Ammon's horn (tissue), 1 donor: ENCODE results near the gene PIP5K1B.

Experiments
- DNase-seq: peaks from one replicate; pipeline ENCODE4 v3.0.0-alpha.2; 2016; ENCODE audit warnings: low spot score

PIP5K1B gene

DNA sequence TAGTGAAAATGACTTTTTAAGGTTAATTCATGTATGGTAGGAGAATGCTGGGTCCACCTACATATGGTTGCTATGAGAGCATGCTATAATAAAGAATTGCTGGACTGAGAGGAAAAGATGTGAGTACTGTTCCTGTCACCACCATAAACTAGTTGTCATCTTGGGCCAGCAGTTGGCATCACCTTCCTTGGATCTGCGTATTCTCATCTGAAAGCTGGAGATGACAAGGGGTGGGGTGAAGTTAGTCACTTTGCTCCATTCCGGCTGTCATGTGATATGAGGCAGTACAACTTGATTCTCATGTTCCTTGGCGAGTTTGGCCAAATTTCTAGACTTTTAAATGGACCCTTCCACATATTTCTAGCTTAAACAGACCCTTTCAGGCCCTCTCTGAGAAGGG is 33.3 kb downstream of the PIP5K1B start:
- no peak for DNase-seq

DNA sequence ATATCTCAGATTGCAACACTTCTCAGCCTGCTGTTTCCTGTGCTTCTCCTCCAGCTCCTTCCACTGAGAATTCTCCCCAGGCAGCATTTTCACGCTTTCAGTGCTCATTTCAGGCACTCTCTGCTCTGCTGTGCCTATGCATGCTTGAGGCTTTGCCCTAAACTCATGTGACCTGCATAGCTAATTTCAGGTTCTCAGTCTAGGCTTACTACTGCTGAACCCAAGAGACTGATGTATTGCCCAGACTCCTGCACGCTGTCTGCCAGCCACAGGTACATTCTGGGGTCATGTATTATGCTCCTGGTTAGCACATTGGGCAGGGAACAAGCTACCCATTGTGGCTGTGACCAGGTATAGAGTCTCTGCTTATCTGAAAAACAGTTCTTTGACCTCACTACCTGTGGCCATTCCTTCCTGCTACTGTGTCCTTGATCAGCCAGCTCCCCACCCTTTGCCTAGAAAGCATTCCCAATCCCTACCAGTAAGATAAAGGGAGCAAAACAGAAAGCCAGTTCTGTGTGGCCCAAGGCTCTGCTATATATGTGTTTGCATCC is 34.7 kb downstream of the PIP5K1B start:
- DNase-seq, result peak; percentile 16

DNA sequence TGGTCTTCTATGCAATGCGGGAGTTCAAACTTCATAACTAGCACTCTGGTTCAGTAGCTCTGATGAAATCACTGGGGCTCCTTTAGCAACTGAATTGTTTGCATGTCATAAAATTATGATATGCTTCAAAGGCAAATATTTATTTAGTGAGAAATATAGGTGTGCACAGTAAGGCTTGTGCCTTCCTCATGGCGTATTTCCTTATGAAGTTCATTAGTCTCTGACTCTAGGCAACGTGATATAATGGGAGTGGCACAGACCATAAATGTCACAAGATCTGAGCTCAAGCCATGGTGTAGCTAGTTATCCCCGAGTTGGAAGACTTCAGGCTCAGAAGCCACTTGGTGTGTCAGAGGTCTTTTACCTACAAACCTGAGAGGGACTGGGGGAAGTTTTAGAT is 35.5 kb downstream of the PIP5K1B start:
- no peak for DNase-seq

DNA sequence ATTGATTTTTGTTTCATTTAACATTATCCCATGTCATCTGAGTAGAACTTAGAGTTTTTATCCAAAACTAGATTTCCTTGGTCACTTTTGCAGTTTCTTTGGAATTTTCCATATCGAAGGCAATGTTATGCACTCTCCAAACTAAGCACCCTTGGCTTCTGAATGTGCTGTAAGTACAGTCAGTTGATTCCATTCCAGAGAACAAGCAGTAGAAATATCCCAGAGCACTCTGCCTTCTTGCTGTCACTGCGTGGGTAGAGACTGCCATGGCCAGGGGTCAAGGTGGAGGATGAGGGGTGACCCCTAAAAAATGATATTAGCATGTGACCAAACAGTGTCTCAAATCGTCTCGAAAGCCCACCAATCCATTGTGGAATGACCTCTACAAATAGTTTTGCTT is 36.2 kb downstream of the PIP5K1B start:
- DNase-seq, result no peak

DNA sequence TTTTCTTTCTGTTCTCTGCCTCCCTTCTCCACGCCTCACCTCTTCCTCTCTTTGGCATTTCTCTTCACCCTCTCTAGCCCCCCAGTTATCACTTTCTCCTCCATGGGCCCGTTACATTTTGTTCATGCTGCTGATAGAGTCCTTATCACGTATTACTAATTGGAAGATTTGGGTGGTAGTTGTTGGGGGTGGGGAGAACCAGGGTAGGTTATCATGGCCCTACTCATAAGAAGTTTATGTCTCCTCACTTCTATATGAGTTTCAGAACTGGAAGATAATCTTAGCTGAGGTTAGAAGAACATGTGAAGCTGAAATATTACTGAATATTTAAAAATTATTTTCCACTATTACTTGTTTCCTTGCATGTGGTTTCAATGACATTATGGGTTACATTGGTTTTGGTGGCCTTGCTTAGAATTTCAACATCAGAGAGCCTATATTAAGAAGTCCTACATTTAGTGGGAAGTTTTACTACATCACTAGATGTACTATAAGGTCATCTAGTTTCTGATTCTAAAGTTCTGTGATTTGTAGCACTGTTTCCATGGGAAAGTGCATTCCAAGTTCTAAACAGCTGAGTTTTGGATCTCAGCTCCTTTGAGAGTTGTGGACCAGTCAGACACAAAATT is 36.8 kb downstream of the PIP5K1B start:
- no peak for DNase-seq

DNA sequence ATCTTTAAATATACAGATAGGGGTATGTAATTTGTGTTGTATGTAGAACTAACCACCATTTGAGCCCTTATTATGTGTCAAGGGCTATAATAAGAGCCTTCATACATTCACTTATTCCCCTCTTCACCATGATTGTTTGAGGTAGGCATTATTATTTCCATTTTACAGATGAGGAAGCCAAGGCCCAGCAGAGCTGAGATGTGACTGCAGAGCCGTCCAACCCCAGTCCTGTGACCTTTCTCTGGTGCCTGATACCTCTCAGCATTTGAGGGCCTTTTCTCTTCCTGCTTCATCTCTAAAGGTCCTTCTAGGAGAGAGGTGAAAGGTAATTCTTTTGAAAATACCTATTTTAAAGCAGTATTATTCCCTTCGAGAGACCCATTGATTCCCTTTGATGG is 37.3 kb downstream of the PIP5K1B start:
- no peak for DNase-seq

DNA sequence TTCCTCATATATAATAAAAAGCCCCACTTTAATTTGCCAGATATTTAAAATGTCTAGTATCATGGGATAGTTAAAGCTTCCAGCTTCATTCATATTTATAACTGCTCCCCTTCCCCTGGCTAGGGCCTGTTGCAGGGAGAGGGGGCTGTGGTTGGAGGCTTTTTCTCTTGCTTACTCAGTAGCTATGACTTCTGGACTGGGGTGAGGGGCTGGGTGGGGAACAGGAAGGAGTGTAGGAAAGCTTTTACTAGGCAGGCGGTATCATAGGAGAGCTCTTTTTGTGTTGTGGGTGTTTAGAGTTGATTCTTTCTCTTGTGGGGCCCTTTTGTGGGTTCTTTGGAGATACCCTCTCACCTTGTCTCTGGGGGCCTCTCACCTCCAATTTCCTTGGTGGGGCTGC is 39.4 kb downstream of the PIP5K1B start:
- no peak for DNase-seq

DNA sequence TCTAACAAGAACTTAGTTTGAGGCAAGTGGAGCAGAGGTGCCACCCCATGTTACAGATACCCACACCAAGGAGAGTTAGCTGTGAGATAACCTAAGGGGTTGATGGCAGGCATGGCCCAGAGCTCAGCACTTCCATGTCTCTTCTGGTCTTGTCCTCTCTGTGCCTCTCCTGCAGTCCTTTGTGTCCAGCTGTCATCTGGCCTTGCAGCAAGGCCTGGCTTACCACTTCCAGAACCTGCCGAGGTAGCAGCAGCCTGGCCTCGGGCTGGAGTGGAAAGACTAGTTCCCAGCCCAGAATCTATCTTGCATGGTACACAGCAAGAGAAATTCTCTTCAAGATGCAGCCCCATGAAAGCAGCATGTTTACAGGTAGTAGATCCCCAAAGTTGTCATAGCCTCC is 41.5 kb downstream of the PIP5K1B start:
- no peak for DNase-seq

DNA sequence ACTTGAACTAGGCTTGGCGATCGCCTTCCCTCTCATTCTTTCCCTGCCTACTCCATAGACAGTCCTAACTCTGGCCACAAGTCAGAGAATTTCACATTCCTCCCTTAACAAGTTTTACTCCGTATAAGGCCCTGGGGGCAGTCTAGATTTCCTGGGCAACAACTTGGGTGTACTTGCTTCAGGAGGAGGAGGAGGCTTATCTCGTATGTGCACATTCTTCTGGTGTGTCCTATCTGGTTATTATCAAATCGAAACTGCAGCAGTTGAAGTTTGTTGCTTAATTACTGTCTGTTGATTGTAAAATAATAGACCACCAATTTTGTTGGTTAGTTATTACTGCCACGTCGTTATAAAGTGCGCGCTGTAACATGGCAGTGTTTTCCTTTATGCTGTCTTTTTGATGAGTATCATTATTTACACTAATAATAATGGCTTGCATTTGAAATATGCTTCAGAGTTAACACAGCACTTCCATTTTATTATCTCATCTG is 42.0 kb downstream of the PIP5K1B start:
- DNase-seq, result no peak

DNA sequence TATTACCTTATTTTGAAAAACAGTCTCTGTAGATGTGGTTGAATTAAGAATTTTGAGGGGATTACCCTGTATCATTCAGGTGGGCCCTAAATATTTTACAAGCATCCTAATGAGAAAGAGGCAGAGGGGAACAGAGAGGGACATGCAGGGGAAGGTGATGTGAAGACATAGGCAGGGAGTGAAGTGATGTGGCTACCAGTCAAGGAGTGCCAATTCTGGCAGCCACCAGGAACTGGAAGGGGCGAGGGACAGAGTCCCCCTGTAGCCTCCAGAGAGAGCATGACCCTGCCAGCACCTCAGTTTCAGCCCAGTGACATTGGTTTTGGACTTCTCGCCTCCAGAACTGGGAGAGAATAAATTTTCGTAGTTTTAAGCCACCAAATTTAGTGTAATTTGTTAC is 44.1 kb downstream of the PIP5K1B start:
- no peak for DNase-seq

DNA sequence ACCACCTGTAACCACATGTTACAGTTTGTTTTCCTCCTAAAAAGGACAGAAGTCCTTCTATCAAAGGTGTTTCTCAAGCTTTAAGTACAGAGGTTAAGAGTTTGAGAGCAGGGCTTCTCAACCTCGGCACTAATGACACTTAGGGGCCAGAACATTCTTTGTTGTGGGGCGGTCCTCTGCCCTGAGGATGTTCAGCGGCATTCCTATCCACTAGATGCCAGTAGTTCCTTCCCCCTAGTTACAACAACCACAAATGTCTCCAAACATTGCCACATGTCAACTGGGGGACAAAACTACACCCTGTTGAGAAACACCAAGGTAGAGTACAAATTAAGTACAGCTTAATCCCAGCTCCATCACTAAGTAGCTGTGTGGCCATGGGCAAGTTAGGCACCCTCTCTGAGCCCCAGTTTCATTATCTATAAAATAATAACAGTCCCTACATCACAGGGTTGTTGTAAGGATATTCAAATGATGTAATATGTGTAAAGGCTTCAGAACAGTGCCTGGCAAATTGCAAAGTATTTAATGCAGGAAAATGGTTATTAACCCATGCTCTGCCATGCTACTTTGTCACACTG is 44.6 kb downstream of the PIP5K1B start:
- no peak for DNase-seq

DNA sequence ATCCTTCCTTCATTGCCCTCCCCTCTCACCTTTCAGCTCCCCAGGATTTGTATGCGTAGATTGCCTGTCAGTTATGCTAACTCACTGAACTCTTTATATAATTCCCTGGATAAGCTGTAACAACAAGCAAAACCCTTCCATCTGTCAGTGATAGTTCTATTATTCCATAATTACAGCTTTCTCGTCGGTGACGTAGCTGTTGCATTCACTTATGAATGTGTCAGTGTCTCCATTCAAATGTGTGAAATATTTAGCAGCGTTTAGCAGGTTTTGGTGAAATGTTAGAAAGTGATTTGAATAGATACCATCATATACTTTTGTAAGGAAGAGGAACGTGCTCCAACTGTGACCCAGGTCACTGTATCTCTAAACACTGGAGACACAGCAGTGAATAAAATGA is 45.2 kb downstream of the PIP5K1B start:
- peak; percentile 43 for DNase-seq

DNA sequence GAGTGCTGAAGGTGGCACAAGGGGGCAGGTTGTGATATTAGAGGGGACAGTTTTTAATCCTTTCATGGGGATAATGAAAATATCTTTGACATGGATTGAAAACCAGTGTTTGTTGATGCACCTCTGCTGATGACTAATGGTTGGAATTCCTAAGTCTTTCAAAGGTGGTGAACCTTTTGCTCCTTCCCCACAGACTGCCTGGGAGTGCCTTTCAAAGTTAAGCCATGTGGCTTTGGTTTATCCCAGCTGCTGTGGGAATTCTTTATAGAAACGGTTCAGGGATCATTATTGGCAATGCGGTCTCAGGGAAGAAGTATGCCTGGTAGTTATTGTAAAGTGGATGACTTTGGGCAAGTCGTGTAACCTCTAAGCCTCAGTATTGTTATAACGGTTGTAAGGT is 45.7 kb downstream of the PIP5K1B start:
- no peak for DNase-seq

DNA sequence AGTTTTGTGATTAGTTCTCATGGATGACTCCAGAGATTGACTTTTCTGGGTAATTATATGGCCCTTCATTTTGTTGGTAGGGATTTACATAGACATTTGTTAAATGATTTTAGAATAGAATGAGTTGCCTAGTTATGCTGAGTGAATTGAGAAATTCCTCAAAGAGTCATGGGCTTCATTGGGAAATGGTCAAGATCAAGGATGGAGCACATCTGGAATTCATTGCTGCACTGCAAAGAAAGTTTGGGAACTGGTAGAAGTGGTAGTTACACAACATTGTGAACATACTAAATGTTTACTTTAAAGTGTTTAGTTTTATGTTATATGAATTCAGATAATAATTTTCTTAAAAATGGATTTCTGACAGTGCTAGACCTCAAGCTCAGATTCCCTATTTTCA is 46.5 kb downstream of the PIP5K1B start:
- no peak for DNase-seq

DNA sequence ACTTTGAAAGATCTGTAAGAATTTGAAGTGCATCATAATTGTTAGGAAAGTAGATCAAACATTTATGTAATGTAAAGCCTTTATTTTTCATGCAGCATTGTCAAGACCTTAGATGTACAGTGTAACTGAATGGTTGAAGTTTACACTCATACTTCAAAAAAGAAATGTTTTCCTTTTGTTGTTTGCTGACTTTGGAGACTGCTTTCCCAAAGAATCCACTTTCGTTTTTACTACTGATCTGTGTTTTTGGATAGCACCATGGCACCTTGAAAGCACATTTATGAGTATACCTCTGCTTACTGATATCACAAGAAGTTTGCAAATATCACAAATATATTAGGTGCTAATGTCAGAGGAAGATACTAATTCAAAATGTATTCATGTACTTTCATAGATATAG is 50.0 kb downstream of the PIP5K1B start:
- DNase-seq, result no peak

DNA sequence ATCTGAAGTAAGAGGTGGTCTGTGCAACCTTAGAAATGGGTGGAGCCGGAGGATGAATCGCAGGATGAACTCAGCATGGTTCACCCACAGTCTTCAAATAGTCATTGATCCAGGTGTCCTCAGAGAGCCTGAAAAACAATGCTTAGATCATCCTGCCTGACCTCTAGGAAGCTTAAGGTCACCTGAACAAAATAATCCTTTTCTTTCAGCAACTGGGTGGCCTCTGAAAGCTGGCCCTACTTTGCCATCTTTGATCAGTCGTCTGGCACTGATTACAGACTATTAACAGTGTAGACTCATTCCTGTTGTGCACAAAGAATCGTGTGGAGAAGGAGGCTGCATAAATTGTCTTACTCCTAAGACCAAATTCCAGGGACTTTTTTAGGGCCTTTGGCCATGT is 50.7 kb downstream of the PIP5K1B start:
- DNase-seq, result no peak

DNA sequence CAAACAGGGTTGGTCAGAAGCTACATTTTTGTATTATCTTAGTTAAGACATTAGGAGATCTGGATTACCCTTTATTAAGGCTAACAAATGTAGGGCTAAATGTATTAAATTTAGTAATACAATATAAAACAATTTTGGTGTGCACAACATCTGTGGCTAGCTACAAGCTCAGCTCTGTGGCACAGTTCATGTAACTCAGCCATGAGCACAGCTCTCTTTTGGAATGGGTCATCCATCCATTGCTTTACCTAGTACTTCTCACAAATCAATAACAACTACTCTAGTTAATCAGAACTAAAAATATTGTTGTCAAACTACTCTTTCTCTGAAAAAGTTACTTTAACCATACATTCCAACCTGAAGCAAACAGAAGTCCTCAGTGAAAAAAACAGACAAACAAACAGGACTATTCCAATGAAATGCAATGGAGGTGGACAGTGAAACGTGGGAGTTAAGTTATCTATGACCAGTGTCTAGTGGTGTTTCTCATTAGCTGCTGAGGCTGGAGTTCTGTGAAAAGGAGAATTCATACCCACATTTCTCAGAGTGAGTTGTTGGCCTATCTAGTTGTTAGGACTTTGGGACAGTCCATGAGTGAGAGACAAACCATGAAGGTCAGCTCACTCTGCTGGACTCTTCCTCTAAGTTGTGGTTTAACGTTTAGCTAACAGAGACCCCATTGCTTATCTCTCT is 55.1 kb downstream of the PIP5K1B start:
- no peak for DNase-seq

DNA sequence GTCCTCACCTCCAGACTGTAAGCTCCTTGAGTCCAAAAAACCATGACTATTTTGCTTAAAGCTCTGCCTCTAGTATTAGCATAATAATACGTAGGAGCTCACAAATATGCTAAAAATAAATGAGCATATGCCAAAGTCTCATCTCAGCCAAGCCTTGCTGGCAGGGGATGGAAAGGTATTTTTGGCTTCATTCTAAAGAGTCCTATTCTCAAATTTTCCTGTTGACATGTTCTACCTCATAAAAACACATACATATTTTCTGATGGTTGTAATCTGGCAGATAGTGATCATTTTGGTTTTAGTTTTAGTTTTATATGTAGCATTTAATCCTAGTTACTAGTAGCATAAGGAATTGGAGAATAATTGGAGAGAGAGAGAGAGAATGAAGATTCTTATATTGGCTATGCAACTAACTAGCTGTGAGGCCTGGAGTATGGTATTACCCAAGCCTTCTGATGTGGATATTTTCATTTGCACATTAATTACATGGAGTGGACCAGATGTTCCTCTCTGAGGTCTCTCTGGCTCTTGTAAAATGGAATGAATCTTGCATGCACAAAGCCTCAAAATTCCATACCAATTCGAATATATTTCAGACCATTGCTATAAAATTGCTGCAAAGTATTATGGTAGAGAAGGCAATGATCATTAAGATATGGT is 55.8 kb downstream of the PIP5K1B start:
- no peak for DNase-seq

DNA sequence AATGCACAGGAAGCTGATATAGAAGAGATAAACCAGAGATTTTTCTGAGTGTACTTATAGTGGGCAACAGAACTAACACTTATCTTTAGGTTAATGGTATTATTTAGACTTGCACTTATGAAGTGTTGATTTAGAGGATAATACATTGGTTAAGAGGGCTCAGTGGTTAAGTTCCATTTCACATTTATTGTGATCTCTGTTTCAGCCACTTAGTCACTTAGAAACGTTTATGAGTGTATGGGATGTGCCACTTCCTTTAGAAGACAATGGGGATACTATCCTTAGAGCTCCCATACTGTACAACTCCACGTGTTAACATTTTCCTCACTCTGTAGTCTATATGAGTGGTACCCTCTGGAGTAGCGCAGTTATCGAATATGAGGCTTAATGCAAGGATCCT is 57.5 kb downstream of the PIP5K1B start:
- no peak for DNase-seq

DNA sequence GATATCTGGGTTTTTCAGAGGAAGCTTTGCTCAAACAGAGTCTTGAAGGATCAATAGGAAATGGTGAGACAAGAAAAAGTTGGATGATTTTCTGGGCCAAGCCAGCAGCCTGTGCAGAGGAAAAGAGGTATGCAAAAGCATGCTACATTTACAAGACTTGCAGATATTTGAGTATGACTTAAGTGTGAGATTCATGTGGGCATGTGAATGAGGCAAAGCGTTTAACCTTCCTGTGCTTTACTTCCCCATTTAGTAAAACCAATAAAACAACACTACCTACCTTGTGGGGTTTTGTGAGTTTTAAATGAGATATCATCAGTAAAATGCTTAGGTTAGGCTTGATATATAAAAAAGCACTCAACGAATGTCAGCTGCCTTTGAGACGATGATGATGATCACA is 58.1 kb downstream of the PIP5K1B start:
- no peak for DNase-seq

DNA sequence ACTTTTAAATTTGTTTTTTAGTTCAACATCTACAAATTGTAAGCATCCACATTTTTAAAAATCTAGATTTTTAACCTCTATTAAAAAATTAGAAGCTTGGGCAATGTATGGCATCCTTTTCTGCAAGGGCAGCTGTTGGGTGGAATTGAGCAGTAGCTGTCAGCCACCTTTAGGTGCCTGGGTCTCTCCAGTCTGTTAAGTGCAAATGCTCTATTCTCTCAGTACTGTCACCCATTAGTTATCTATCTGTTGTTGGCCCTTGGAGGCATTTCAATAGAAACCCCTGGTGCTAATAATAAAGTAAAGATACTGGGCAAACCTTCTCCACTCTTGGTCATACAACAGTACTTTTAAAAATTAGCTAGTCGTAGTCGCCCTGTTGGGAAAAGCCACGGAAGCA is 63.6 kb downstream of the PIP5K1B start:
- DNase-seq, result no peak

DNA sequence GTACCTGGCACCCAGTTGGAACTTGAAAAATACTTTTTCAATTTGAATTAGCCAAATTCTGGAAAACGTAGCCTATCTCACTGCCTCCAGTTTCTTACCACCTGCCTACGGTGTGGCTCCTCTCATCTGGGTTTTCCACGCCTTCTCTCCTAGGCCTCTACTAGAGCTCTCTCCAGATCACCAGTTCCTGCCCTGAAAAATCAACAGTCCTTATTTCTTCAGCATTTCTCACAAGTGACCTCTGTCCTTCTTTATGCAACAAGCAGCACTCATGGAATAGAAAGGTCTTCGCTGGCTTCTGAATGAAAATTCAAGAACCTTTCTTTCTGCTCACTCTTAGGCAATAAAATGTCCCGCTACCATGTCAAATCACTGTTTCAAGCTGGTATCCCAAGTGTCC is 64.8 kb downstream of the PIP5K1B start:
- no peak for DNase-seq

DNA sequence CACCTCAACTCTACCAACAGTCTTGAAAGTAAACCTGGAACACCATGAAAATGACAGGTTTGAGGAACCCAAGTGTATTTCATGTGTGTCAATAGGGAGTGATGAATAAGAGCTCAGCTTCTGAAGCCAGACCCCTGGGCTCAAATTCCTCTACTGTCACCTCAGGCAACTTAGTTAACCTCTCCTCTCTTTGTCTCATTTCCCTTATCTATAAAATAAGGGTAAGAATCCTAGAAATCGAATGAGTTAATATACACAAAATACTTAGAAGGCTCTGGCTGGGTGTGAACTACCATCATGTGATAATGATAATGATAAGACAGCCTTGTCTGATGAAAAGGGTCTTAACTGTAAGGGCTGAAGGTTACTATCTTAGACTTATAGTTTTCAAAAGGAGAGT is 66.3 kb downstream of the PIP5K1B start:
- DNase-seq, result no peak
